NOMO-1 treated with DMSO at 0.1 percent for 48 hours (cell line): Measurements from ENCODE around the gene HBM.
"Not testable (repeated sequence)": the region's sequence is repeated elsewhere in the genome, so short reads cannot be mapped to it uniquely, and the experiment has no call there.

ENCODE experiments used
- DNase-seq: peaks from one replicate; lab custom pipeline; 2025; ENCODE audit not compliant: unreplicated experiment; lab: John Stamatoyannopoulos, UW

HBM gene

GRCh38 chr16:165539-166374 is at the start of gene HBM:
HBM (plus strand) TSS chr16:165978; CDS start chr16:165998, 20 bp downstream.
- DNase-seq = no peak

DNA sequence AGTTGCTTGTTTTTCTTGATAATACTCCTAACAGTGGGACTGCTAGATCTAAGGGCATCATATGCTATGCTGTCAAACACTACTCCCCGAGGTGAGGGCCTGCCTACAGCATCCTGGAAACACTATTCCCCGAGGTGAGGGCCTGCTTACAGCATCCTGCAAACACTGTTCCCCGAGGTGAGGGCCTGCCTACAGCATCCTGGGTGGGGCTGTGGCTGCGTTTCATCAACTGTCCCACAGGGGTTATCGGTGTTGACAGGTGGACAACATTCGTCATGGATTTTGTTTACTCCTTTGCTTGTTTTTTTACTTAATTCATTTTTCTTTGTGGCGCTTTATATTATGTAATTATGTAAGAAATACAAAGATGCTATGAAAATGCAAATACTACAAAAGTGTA is 49.8 kb upstream of the HBM start:
- no peak for DNase-seq

GRCh38 chr16:117379-118365 is 48.1 kb upstream of the HBM start:
- peak; percentile 24 for DNase-seq

DNA sequence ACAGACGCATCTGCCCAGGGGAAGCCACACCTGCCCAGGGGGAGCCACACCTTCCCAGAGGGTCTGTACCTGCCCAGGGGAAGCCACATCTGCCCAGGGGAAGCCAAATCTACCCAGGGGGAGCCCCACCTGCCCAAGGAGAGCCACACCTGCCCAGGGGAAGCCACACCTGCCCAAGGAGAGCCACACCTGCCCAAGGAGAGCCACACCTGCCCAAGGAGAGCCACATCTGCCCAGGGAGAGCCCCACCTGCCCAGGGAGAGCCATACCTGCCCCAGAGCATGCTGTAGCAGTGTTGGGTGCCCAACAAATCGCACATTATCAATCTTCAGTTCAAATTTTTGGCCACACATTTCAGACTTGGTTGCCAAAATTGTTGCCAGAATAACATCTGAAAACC is 46.9 kb upstream of the HBM start:
- DNase-seq = no peak

- DNase-seq = no peak
These were observed 46.5 kb upstream of the HBM start for GRCh38 chr16:119295-119694.

GRCh38 chr16:119835-120491 is 45.8 kb upstream of the HBM start:
- DNase-seq = no peak

DNA sequence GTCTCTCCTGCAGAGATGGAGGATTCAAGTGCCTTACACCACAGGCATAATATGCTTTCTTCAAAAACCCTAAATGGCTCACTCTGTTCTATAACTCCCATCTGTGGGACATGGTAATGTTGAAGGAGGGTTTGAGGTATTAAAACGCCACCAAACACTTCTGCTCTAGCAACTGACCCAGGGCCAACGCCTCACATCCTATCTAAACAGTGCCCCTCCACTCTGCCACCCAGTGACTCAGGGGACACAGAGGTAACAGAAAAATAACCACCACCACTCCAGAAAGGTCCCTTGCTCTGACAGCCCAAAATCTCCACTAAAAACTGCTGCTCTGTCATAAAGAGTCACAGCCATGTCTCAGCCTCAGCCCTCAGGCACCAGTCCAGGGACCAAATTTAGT is 45.0 kb upstream of the HBM start:
- no peak for DNase-seq

GRCh38 chr16:122361-122760 is 43.4 kb upstream of the HBM start:
- no peak for DNase-seq

- DNase-seq = not testable (repeated sequence)
These were observed 42.0 kb upstream of the HBM start for GRCh38 chr16:123558-124350.

GRCh38 chr16:125011-125410 is 40.8 kb upstream of the HBM start:
- no peak for DNase-seq

DNA sequence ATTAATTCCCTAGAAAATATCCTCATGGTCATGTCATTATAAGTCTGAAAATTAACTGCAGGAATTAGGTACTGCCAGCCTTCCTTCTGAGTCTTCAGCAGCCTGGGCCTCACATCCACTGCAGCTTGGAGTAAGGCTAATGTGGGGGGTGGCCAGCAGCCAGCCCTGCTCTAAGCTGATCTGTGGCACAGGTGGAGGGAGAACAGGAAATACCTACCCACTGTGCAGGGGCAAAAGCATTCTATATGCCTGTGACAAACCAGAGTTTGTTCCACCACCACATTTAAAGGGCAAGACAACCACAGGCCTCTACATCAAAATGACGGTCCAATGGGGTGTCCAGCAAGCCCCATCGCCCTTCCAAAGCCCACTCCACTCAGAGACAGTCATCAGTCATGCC is 36.7 kb upstream of the HBM start:
- DNase-seq = no peak

GRCh38 chr16:130533-131173 is 35.1 kb upstream of the HBM start:
- DNase-seq = no peak

GRCh38 chr16:132120-132519 is 33.7 kb upstream of the HBM start:
- DNase-seq = no peak

GRCh38 chr16:133716-134115 is 32.1 kb upstream of the HBM start:
- DNase-seq = no peak

GRCh38 chr16:138049-138417 is 27.7 kb upstream of the HBM start:
- no peak for DNase-seq

- DNase-seq = no peak
These were observed 25.5 kb upstream of the HBM start for GRCh38 chr16:140175-140857.

GRCh38 chr16:142405-142967 is 23.3 kb upstream of the HBM start:
- no peak for DNase-seq

GRCh38 chr16:143047-143446 is 22.7 kb upstream of the HBM start:
- DNase-seq = no peak

DNA sequence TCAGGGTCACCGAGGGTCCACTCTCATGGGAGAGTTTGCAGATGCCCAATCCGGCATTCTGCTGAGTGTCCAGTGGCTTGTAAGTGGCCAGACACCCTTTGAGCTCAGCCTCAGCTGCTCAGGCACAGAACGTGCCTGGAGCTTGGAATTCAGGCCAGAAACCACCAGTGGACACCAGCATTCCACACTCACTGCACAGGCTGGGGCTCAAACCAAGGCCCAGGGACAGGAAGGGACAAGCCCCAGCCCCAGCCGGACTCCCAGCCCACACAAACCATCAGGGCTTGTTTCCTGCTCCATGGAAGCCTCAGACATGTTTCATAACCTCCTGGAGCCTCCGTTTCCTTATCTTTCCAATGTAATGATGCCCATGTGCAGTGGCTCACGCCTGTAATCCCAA is 22.3 kb upstream of the HBM start:
- no peak for DNase-seq
